ENCODE data around the gene KCNK3. TPM values are rescaled to one million over a fixed set of nuclear protein-coding genes. Genes with fewer than 3 reads are reported as not detected.

Gene KCNK3
- total RNA-seq, 1 donor from 2014 or later, result 26.8 TPM

DNA sequence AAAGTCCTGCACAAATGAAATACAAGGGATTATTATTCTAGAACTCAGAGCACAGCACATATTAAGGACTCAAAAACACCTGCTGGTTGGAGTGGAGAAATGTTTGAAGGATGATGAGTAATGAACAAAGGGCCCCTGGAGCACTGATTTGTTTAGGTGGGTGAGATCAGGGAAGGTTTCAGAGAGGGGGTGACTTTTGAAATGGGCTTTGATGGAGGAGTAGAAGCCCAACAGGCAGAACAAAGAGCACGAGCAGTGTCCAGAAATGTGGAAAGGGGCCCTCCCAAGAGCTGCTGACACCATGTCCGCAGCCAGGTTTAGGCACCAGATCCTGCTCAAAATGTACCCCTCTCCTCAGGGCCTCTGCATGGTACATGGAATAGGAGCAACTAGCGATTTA lies 23.8 kb downstream of the KCNK3 start:
- peaks cover 28% of the 10 kb centered on the region for H3K4me1 ChIP-seq
- H3K27ac ChIP-seq, result no peak overlapping the region
- H3K9me3 ChIP-seq, result no peaks in the 10 kb centered on the region
- H3K4me3 ChIP-seq, result no peak overlapping the region
- no peak for DNase-seq
- TF ChIP-seq, protein P1, sequence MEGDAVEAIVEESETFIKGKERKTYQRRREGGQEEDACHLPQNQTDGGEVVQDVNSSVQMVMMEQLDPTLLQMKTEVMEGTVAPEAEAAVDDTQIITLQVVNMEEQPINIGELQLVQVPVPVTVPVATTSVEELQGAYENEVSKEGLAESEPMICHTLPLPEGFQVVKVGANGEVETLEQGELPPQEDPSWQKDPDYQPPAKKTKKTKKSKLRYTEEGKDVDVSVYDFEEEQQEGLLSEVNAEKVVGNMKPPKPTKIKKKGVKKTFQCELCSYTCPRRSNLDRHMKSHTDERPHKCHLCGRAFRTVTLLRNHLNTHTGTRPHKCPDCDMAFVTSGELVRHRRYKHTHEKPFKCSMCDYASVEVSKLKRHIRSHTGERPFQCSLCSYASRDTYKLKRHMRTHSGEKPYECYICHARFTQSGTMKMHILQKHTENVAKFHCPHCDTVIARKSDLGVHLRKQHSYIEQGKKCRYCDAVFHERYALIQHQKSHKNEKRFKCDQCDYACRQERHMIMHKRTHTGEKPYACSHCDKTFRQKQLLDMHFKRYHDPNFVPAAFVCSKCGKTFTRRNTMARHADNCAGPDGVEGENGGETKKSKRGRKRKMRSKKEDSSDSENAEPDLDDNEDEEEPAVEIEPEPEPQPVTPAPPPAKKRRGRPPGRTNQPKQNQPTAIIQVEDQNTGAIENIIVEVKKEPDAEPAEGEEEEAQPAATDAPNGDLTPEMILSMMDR (IDR thresholded peaks at IDR 0.05), result no peak
- intact Hi-C loops (cut with DNase I), result no loop called here
- H3K27me3 ChIP-seq (ENCODE audit: low read depth), result no peaks in the 10 kb centered on the region
- ATAC-seq, result no peak
- no peaks in the 10 kb centered on the region for H3K36me3 ChIP-seq

DNA sequence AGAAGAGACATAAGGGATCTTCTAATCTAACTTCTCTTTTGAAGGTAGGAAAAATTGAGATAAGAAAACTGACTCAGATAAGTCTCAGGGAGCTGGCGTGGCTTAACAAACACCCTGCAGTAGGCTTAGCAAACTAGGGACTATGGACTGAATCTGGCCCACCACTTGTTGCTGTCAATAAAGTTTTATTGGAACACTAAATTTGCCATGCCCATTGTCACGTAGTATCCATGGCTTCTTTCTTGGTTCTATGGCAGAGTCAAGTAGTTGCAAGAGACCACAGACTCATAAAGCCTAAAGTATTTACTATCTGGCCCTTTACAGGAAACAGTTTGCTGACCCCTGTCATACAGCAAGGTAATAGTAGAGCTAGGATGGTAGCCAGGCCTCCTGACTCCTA lies 24.2 kb downstream of the KCNK3 start:
- no peaks in the 10 kb centered on the region for H3K27me3 ChIP-seq (ENCODE audit: low read depth)
- TF ChIP-seq, protein P1 (IDR thresholded peaks at IDR 0.05), result no peak
- ATAC-seq (no peak), DNase-seq (no peak)
- no peak overlapping the region for H3K27ac ChIP-seq
- H3K4me1 ChIP-seq, result peaks cover 31% of the 10 kb centered on the region
- no peak overlapping the region for H3K4me3 ChIP-seq
- H3K36me3 ChIP-seq, result no peaks in the 10 kb centered on the region
- intact Hi-C loops (cut with DNase I), result no loop called here
- no peaks in the 10 kb centered on the region for H3K9me3 ChIP-seq

DNA sequence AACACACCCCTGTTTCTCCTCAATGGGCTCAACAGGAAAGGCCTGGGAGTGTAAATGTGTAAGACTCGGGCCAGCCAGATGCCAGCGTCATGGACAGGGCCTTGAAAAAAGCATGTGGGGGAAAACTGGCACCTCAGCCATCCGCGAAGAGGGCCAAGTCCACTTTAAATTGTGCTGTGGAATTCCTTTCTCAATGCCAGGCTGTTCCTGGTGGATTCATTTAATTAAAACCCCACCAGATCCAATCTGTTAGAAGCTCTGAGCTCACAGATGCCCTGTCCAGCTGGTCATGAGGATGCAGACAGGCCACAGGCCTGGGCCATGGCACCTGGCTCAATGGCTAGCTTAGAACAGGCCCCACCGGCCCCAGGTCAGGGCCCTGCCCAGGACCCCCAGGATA lies 24.8 kb downstream of the KCNK3 start:
- TF ChIP-seq, protein P1 (IDR thresholded peaks at IDR 0.05), result no peak
- Histone ChIP-seq H3K36me3 (no peaks in the 10 kb centered on the region), H3K4me1 (peaks cover 34% of the 10 kb centered on the region), H3K4me3 (no peak overlapping the region), H3K9me3 (no peaks in the 10 kb centered on the region), H3K27ac (no peak overlapping the region), H3K27me3 (ENCODE audit: low read depth) (no peaks in the 10 kb centered on the region)
- intact Hi-C loops (cut with DNase I), result no loop called here
- DNase-seq (no peak), ATAC-seq (no peak)

DNA sequence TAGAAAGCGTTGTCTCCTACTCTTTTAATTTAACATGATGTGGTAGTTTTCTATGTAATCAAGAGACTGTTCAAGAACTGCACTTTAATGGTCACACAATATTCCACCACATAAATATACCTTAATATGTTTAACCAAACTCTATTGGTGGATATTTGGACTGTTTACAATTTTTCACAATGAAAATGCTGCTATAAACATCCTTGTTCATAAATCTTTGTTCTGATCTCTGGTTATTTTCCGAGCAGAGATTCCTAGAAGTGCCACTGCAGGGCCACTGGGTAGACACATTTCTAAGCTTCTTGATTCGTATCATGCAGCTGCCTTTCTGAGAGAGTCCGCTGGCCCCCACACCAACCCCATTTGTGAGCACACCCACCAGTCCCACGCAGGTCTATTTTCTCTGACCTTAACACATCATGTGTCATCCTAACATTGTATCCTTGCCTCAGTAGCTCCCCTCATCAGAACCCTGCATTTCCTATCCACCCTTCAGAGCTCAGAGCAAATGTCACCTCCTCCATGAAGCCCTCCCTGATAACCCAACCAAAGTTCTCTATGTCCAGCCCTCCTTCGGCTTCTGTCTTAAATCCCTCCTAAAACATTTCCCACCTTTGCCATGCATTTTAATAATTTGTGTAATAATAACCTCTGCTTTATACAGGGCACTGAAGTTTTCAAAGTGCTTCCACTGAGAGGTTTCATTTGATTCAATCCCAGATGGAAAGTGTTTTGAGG lies 26.6 kb downstream of the KCNK3 start:
- TF ChIP-seq, protein P1 (IDR thresholded peaks at IDR 0.05), result no peak
- Histone ChIP-seq H3K4me3 (no peak overlapping the region), H3K4me1 (peaks cover 49% of the 10 kb centered on the region), H3K36me3 (no peaks in the 10 kb centered on the region), H3K27ac (no peak overlapping the region), H3K9me3 (no peaks in the 10 kb centered on the region), H3K27me3 (ENCODE audit: low read depth) (no peaks in the 10 kb centered on the region)
- ATAC-seq (no peak), DNase-seq (no peak)
- intact Hi-C loops (cut with DNase I), result no loop called here

DNA sequence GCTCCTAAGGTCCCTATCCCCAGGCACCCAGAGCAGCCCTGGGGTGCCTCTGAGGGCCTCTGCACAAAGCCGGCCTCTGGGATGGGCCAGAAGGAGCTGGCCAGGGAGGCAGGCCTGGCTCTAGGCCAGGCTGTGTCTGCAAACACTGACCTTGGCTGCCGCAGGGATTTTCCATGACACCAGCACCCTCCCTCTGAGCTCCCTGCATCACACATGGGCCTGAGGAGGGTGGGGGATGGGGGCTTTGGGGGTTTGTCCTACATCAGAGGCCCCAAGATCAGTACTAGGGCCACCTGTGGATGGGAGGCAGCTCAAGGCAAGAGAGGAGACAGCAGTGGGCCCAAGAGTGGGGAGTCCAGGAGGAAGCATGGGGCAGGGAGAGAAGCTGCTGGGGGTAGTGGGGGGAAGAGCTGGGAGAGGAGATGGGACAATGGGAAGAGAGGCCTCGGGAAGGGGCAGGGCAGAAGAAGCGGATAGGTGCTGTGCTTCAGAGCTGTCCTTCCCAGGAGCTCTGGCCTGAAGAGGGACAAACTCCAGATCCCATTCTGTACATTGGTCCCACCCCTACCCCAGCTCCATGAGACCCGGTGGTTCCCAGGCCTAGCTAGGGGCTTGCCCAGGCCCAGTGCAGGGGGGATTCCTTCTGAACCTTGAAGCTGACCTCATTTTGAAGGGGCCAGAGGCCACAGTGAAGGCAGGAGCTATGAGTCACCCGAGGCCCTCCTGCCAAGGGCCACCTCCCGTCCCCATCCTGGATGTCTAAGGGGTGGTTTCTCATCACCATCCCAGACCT lies 28.0 kb downstream of the KCNK3 start:
- no peaks in the 10 kb centered on the region for H3K9me3 ChIP-seq
- TF ChIP-seq, protein P1 (IDR thresholded peaks at IDR 0.05), result no peak
- no peaks in the 10 kb centered on the region for H3K27me3 ChIP-seq (ENCODE audit: low read depth)
- H3K4me1 ChIP-seq, result peaks cover 60% of the 10 kb centered on the region
- DNase-seq (peak; percentile 80), ATAC-seq (peak; percentile 76 to 79)
- no peaks in the 10 kb centered on the region for H3K36me3 ChIP-seq
- intact Hi-C loops (cut with DNase I), result no loop called here
- H3K27ac ChIP-seq, result peak overlapping the region; percentile 44
- H3K4me3 ChIP-seq, result no peak overlapping the region
